K562 (cell line): ENCODE data around the gene MROH2B. TPM values are rescaled to one million over a fixed set of nuclear protein-coding genes. Genes with fewer than 3 reads are reported as not detected.

Source experiments
- ATAC-seq: fragments of 200-7000 bp; cut with Tn5 transposase; 3 replicates; pipeline ENCODE4 v1.9.1; 2020; ENCODE audit warnings: moderate library complexity
- BruUV-seq: library from RNA; stranded (reverse); fragments of 400-500 nt; replicated peaks from 2 replicates; lab custom pipeline; 2021; lab: Mats Ljungman, UMichigan
- CTCF ChIA-PET: fragments of 300-600 bp; formaldehyde crosslinking; extraction: SDS; loops from one replicate; lab custom pipeline; 2021; ENCODE audit warnings: low intra/inter-chr PET ratio; lab: Yijun Ruan, JAX
- POLR2A ChIA-PET: fragments of 300-600, 350-650 bp; sonication (Branson Sonifier 250); formaldehyde crosslinking; extraction: SDS; loops from one replicate; lab custom pipeline; 2021; ENCODE audit warnings: antibody characterized with exemption, inconsistent platforms; lab: Yijun Ruan, JAX
- DNase-seq, 4 experiments: peaks; one replicate each; pipeline versions ENCODE4 v3.0.0 to v3.0.0-alpha.2; 2011 to 2018; ENCODE audit warnings: low spot score in 3 of 4, mixed read lengths in 3 of 4; ENCODE audit errors: extremely low read depth in 1 of 4
- FAIRE-seq: peaks from 2 replicates; lab custom pipeline; 2011; peaks lifted over from hg19 to GRCh38; lab: Jason Lieb, UNC
- H2AFZ ChIP-seq: 2 replicates; pipeline ENCODE4 v1.6.0; 2011; ENCODE audit warnings: low read depth, low read length, control low read depth, inconsistent platforms
- H3K27ac ChIP-seq: fragments of 200-600 bp; 3 replicates; pipeline ENCODE4 v1.8.0; 2011; ENCODE audit warnings: low read depth, mild to moderate bottlenecking, control low read depth, inconsistent platforms, low read length, moderate library complexity, mixed read lengths; ENCODE audit errors: extremely low read depth
- H3K27me3 ChIP-seq, 2 experiments: fragments of 300-600 bp in 1 of 2; 2 replicates in 1 of 2; 3 replicates in 1 of 2; pipeline versions ENCODE4 v1.6.0 to v1.8.0; 2011; ENCODE audit warnings: inconsistent platforms in 2 of 2, low read length in 2 of 2, mild to moderate bottlenecking in 1 of 2, mixed read lengths in 1 of 2, moderate library complexity in 1 of 2; ENCODE audit not compliant: control insufficient read depth in 2 of 2, insufficient read depth in 2 of 2
- H3K36me3 ChIP-seq: fragments of 300-600 bp; 3 replicates; pipeline ENCODE4 v1.8.0; 2011; ENCODE audit warnings: mild to moderate bottlenecking, low read length, inconsistent platforms; ENCODE audit not compliant: control insufficient read depth, insufficient read depth
- H3K4me1 ChIP-seq, 2 experiments: fragments of 200-600 bp in 1 of 2; replicated peaks in 1 of 2; 2 replicates in 1 of 2; 3 replicates in 1 of 2; pipeline versions ENCODE4 v1.5.1 to v1.8.0; 2011; ENCODE audit warnings: inconsistent platforms in 2 of 2, low read length in 2 of 2, mild to moderate bottlenecking in 1 of 2, mixed read lengths in 1 of 2, moderate library complexity in 1 of 2; ENCODE audit not compliant: control insufficient read depth in 2 of 2, insufficient read depth in 2 of 2
- H3K4me2 ChIP-seq: 2 replicates; pipeline ENCODE4 v1.6.1; 2011; ENCODE audit warnings: low read length, control low read depth, inconsistent platforms, mixed read lengths; ENCODE audit not compliant: insufficient read depth
- H3K4me3 ChIP-seq: fragments of 200-600 bp; sonication (generic), shearing (Covaris generic); 2 replicates; pipeline ENCODE4 v1.5.1; 2016; ENCODE audit warnings: control low read depth, inconsistent platforms
- H3K79me2 ChIP-seq: fragments of 200-600 bp; 3 replicates; pipeline ENCODE4 v1.8.0; 2011; ENCODE audit warnings: low read length, inconsistent platforms; ENCODE audit not compliant: control insufficient read depth, insufficient read depth
- H3K9ac ChIP-seq, 2 experiments: 2 replicates each; pipeline versions ENCODE4 v1.6.0 to v1.6.1; 2011; ENCODE audit warnings: low read depth in 2 of 2, low read length in 2 of 2, control low read depth in 1 of 2, inconsistent platforms in 1 of 2, mild to moderate bottlenecking in 1 of 2, mixed read lengths in 1 of 2; ENCODE audit not compliant: insufficient read depth in 1 of 2
- H3K9me1 ChIP-seq: one replicate; pipeline ENCODE4 v1.6.0; 2011; ENCODE audit warnings: inconsistent platforms, mild to moderate bottlenecking, low read length, moderate library complexity; ENCODE audit not compliant: control insufficient read depth, insufficient read depth
- H3K9me3 ChIP-seq: replicated peaks from 2 replicates; pipeline ENCODE4 v1.5.1; 2011; ENCODE audit warnings: low read depth, low read length, inconsistent platforms; ENCODE audit not compliant: control insufficient read depth, insufficient read depth
- H4K20me1 ChIP-seq: replicated peaks from 2 replicates; pipeline ENCODE4 v1.6.1; 2011; ENCODE audit warnings: low read length, inconsistent platforms, mixed read lengths; ENCODE audit not compliant: control insufficient read depth, insufficient read depth
- ATF3 ChIP-seq, 2 experiments: fragments of 450-650 bp in 1 of 2; sonication (generic) in 1 of 2; formaldehyde crosslinking in 1 of 2; IDR thresholded peaks in 1 of 2; conservative IDR thresholded peaks in 1 of 2; 2 replicates each; pipeline versions ENCODE4 v1.6.1 to v1.8.1; 2016 to 2023; ENCODE audit warnings: mild to moderate bottlenecking in 2 of 2, moderate library complexity in 2 of 2, inconsistent platforms in 1 of 2, missing genetic modification reagents in 1 of 2
- C11orf30 ChIP-seq: fragments of 450-650 bp; IDR thresholded peaks from 2 replicates; pipeline ENCODE4 v1.6.1; 2016; ENCODE audit warnings: low read depth, mild to moderate bottlenecking
- GATA2 ChIP-seq: sonication (generic); formaldehyde crosslinking; IDR thresholded peaks from 2 replicates; pipeline ENCODE4 v1.4.0; 2020; ENCODE audit warnings: mild to moderate bottlenecking, missing genetic modification reagents
- HBP1 ChIP-seq: fragments of 450-650 bp; formaldehyde crosslinking; IDR thresholded peaks from 2 replicates; pipeline ENCODE4 v1.4.0; 2022; ENCODE audit warnings: missing genetic modification characterization
- MAFF ChIP-seq: IDR thresholded peaks from 2 replicates; pipeline ENCODE4 v1.6.1; 2012; ENCODE audit warnings: low read length, improper control_type of control experiment
- MAFG ChIP-seq: fragments of 450-650 bp; conservative IDR thresholded peaks from 2 replicates; pipeline ENCODE4 v1.6.1; 2016; ENCODE audit warnings: missing genetic modification characterization, missing compliant biosample characterization
- MCM3 ChIP-seq: fragments of 450-650 bp; IDR thresholded peaks from 2 replicates; pipeline ENCODE4 v1.6.1; 2016
- MTF1 ChIP-seq: fragments of 250-450 bp; sonication (Bioruptor Pico); IDR thresholded peaks from 2 replicates; pipeline ENCODE4 v1.9.0; 2021; ENCODE audit warnings: moderate library complexity, mild to moderate bottlenecking, inconsistent platforms, borderline replicate concordance
- UBTF ChIP-seq, 2 experiments: IDR thresholded peaks; 2 replicates each; pipeline ENCODE4 v1.6.1; 2012; ENCODE audit warnings: improper control_type of control experiment in 2 of 2, low read depth in 2 of 2, low read length in 2 of 2, borderline replicate concordance in 1 of 2
- ZNF316 ChIP-seq: fragments of 450-650 bp; IDR thresholded peaks from 2 replicates; pipeline ENCODE4 v1.6.1; 2016
- ZNF717 ChIP-seq: fragments of 250-450 bp; sonication (Bioruptor Pico); IDR thresholded peaks from 2 replicates; pipeline ENCODE4 v1.5.0; 2021
- WGBS: fragments of 100-300 bp; shearing (Covaris generic); methylation state at CpG from one replicate; pipeline ENCODE4 v1.1.6; 2016; ENCODE audit warnings: low coverage, mixed read lengths; ENCODE audit not compliant: insufficient coverage; ENCODE audit errors: missing lambda C conversion rate; 5-methylcytosine and 5-hydroxymethylcytosine counted together
- in situ Hi-C: fragments of 300-500 bp; cut with MboI; formaldehyde crosslinking; loops from 4 replicates; pipeline ENCODE4 v1.15.0; 2018; ENCODE audit warnings: inconsistent platforms, mixed read lengths
- intact Hi-C: fragments of 100-400 bp; cut with micrococcal nuclease; formaldehyde crosslinking; loops from 2 replicates; pipeline ENCODE4 v1.14.2; 2022
- polyA plus RNA-seq, 8 experiments: library from polyadenylated mRNA; depleted of rRNA in 4 of 8; stranded (reverse) in 5 of 8; unstranded in 3 of 8; fragments of >200 nt; fragmentation: Nextera tagmentation in 2 of 8; fragmentation: Illumina TruSeq in 1 of 8; extraction: Ambion mirVana in 2 of 8; extraction: Trizol in 1 of 8; gene quantifications; 2 replicates each; pipeline versions ENCODE4 v1.2.1 to v1.2.3, GENCODE V29; 2011 to 2014; ENCODE audit warnings: inconsistent platforms in 1 of 8, missing spikeins in 1 of 8
- total RNA-seq, 7 experiments: library from RNA; depleted of rRNA in 6 of 7; stranded (reverse); fragments of >200 nt in 6 of 7; fragmentation: Illumina TruSeq in 2 of 7; extraction: Trizol in 2 of 7; gene quantifications; 2 replicates each; pipeline versions ENCODE4 v1.2.1 to v1.2.3, GENCODE V29; 2011 to 2021; ENCODE audit warnings: low replicate concordance in 1 of 7

Gene MROH2B
- total and polyA plus RNA-seq, 9 of the 15 experiments (the other 6 are each of a cell fraction or from before 2014, with no cell fraction given) = not detected

GRCh38 chr5:40973364-40974004 lies 97.7 kb downstream of the MROH2B start:
- Histone ChIP-seq H3K27ac (no peak overlapping the region), H3K9me3 (no peaks in the 10 kb centered on the region), H3K4me2 (no peak overlapping the region), H3K79me2 (no peaks in the 10 kb centered on the region), H3K4me1 (no peaks in the 10 kb centered on the region), H3K27me3 (no peaks in the 10 kb centered on the region), H3K4me3 (no peak overlapping the region), H4K20me1 (no peaks in the 10 kb centered on the region), H3K9ac (no peak overlapping the region), H3K36me3 (no peaks in the 10 kb centered on the region), H2AFZ (no peak overlapping the region), H3K9me1 (no peaks in the 10 kb centered on the region)
- ChIA-PET POLR2A (no interaction called here), CTCF (no interaction called here)
- intact Hi-C loops = no loop called here
- FAIRE-seq = no peak
- WGBS = 2% methylated on average over 3 of the region's 3 CpGs
- BruUV-seq = no TSS peak
- DNase-seq = no peak
- in situ Hi-C loops = no loop called here
- no peak for ATAC-seq
- TF ChIP-seq HBP1 (no peak), MCM3 (no peak), ZNF316 (peak; percentile 88), MTF1 (CRISPR knock-in tag) (no peak), C11orf30 (peak; percentile 71), ZNF717 (CRISPR knock-in tag) (no peak), MAFF (peak; percentile 63), UBTF (IDR thresholded peaks at IDR 0.05; ENCODE audit: borderline replicate concordance in 1 of 2, low read depth in 2 of 2, low read length in 2 of 2) (no peak), ATF3 (IDR thresholded peaks at IDR 0.05) (no peak), ATF3 (CRISPR knock-in tag; conservative IDR thresholded peaks at IDR 0.05) (no peak), GATA2 (CRISPR knock-in tag) (no peak), MAFG (peak; percentile 75)
